ENCODE measurements around the gene SEMA3A. TPM values are rescaled to one million over a fixed set of nuclear protein-coding genes. Genes with fewer than 3 reads are reported as not detected.

SEMA3A gene
- total RNA-seq, 3 donors from 2014 or later = 4.5 to 76.7 (median 9.7) TPM

- H3K4me1 ChIP-seq (ENCODE audit: low read depth) = no peaks in the 10 kb centered on the region
- intact Hi-C loops (cut with DNase I, micrococcal nuclease) = no loop called here
- no peak overlapping the region for H3K4me3 ChIP-seq
- no peak for TF ChIP-seq CTCF (IDR thresholded peaks at IDR 0.05)
- ATAC-seq (no peak), DNase-seq (no peak)
- no peaks in the 10 kb centered on the region for H3K9me3 ChIP-seq
- no peaks in the 10 kb centered on the region for H3K36me3 ChIP-seq (ENCODE audit: low read depth)
These were observed 36.6 kb upstream of the SEMA3A start for GRCh38 chr7:84231157-84231556.

- H3K4me1 ChIP-seq (ENCODE audit: low read depth) = no peaks in the 10 kb centered on the region
- intact Hi-C loops (cut with DNase I, micrococcal nuclease) = no loop called here
- no peaks in the 10 kb centered on the region for H3K9me3 ChIP-seq
- ATAC-seq = no peak
- no peak for DNase-seq
- TF ChIP-seq CTCF (IDR thresholded peaks at IDR 0.05) = no peak
- no peak overlapping the region for H3K4me3 ChIP-seq
- no peaks in the 10 kb centered on the region for H3K36me3 ChIP-seq (ENCODE audit: low read depth)
These were observed 35.9 kb upstream of the SEMA3A start for GRCh38 chr7:84230491-84230890.

GRCh38 chr7:84228526-84228925 lies 33.9 kb upstream of the SEMA3A start:
- TF ChIP-seq CTCF (IDR thresholded peaks at IDR 0.05) = no peak
- DNase-seq (no peak), ATAC-seq (no peak)
- Histone ChIP-seq H3K4me1 (ENCODE audit: low read depth) (no peaks in the 10 kb centered on the region), H3K4me3 (no peak overlapping the region), H3K9me3 (no peaks in the 10 kb centered on the region), H3K36me3 (ENCODE audit: low read depth) (no peaks in the 10 kb centered on the region)
- intact Hi-C loops (cut with DNase I, micrococcal nuclease) = no loop called here

GRCh38 chr7:84226759-84227158 lies 32.2 kb upstream of the SEMA3A start:
- Histone ChIP-seq H3K4me3 (no peak overlapping the region), H3K4me1 (ENCODE audit: low read depth) (no peaks in the 10 kb centered on the region), H3K36me3 (ENCODE audit: low read depth) (no peaks in the 10 kb centered on the region), H3K9me3 (no peaks in the 10 kb centered on the region)
- intact Hi-C loops (cut with DNase I, micrococcal nuclease) = no loop called here
- ATAC-seq (no peak), DNase-seq (no peak)
- TF ChIP-seq CTCF (IDR thresholded peaks at IDR 0.05) = no peak

GRCh38 chr7:84224505-84224904 lies 29.9 kb upstream of the SEMA3A start:
- H3K4me1 ChIP-seq (ENCODE audit: low read depth) = no peaks in the 10 kb centered on the region
- H3K9me3 ChIP-seq = no peaks in the 10 kb centered on the region
- no peaks in the 10 kb centered on the region for H3K36me3 ChIP-seq (ENCODE audit: low read depth)
- DNase-seq (no peak), ATAC-seq (no peak)
- intact Hi-C loops (cut with DNase I, micrococcal nuclease) = no loop called here
- TF ChIP-seq CTCF (IDR thresholded peaks at IDR 0.05) = no peak
- H3K4me3 ChIP-seq = no peak overlapping the region

GRCh38 chr7:84219310-84219709 lies 24.7 kb upstream of the SEMA3A start:
- DNase-seq = no peak
- ATAC-seq = no peak
- H3K36me3 ChIP-seq (ENCODE audit: low read depth) = no peaks in the 10 kb centered on the region
- no peak for TF ChIP-seq CTCF (IDR thresholded peaks at IDR 0.05)
- no peaks in the 10 kb centered on the region for H3K4me1 ChIP-seq (ENCODE audit: low read depth)
- no peak overlapping the region for H3K4me3 ChIP-seq
- no peaks in the 10 kb centered on the region for H3K9me3 ChIP-seq
- intact Hi-C loops (cut with DNase I, micrococcal nuclease) = no loop called here

All from mucosa of descending colon (tissue), 3 donors.